ENCODE results near the gene LKAAEAR1. TPM values are rescaled to one million over a fixed set of nuclear protein-coding genes. Genes with fewer than 3 reads are reported as not detected.

LKAAEAR1 gene
- total and polyA plus RNA-seq, 2 of the 13 experiments (the other 11 are each of a cell fraction or from before 2014, with no cell fraction given) = not detected

DNA sequence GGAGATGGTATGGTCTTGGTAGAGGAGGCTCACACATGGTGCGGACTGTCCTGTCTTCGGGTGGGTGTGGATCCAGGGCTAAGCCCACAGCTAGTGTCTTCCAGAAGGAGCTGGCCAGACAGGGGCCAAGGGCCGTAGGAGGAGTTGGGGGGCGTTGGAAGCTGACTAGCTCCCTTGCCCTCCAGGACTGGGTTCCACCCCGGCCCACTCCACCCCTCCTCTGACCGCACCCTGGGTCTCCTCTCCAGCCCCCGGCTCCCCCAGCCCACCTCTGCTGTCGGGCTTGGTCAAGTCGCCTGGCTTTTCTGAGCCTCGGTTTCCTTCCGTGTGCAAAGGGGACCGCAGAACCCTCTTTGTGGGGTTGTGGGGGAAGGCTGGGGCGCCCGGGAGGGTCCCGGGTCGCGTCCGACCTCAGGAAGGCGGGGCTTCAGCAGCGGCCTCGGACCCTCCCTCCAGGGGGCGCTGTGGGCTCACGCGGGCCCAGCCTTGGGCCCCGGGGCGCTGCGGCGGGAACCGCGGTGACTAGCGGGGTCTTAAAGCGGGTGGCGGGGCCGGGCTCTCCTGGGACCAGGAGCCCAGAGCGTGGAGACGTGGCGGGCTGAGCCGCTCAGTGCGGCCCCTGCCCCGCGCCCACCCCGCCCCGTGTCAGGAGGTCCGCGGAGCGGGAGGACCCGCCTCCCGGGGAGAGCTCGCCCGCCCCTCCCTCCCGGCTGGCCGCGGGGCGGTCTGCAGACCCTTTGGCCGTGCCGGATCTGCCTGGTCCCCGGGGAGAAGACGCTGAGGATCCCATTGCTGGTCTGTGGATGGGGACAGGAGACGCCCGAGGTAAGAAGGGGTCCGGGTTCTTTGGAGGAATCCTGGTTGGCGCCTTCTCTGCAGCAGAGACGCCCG is 17.8 kb upstream of the LKAAEAR1 start (continued):
- TF ChIP-seq ZHX2 (IDR thresholded peaks at IDR 0.05; ENCODE audit: low read depth) = peak; percentile 40; the same call in 1 of the 2 replicates
- no peak for TF ChIP-seq ZHX2 (CRISPR knock-in tag; IDR thresholded peaks at IDR 0.05; ENCODE audit: borderline replicate concordance)
- no peak for TF ChIP-seq ZNF674 (CRISPR knock-in tag; IDR thresholded peaks at IDR 0.05; ENCODE audit: low read depth)
- 0 out of 2 replicates have a peak, but pooled peaks have one; percentile 64 for TF ChIP-seq ZNF784 (CRISPR knock-in tag; IDR thresholded peaks at IDR 0.05; ENCODE audit: borderline replicate concordance)
- peak; percentile 72 for TF ChIP-seq TFDP2 (CRISPR knock-in tag; IDR thresholded peaks at IDR 0.05)
- TF ChIP-seq ZNF367 (CRISPR knock-in tag; IDR thresholded peaks at IDR 0.05; ENCODE audit: borderline replicate concordance) = no peak
- no peak for TF ChIP-seq FOXO1 (CRISPR knock-in tag; IDR thresholded peaks at IDR 0.05)
- no peak for TF ChIP-seq EZH2 (conservative IDR thresholded peaks at IDR 0.05; ENCODE audit: low read depth, low read length)
- TF ChIP-seq KMT2B (CRISPR knock-in tag; IDR thresholded peaks at IDR 0.05) = no peak
- peak; percentile 39; the same call in 1 of the 2 replicates for TF ChIP-seq KDM5B (CRISPR knock-in tag; IDR thresholded peaks at IDR 0.05; ENCODE audit: borderline replicate concordance)
- TF ChIP-seq BRF2 (CRISPR knock-in tag; IDR thresholded peaks at IDR 0.05) = no peak
- no peak for TF ChIP-seq ZNF577 (CRISPR knock-in tag; IDR thresholded peaks at IDR 0.05; ENCODE audit: borderline replicate concordance, low read depth)
- TF ChIP-seq IKZF4 (CRISPR knock-in tag; IDR thresholded peaks at IDR 0.05; ENCODE audit: borderline replicate concordance, low read depth, not compliant biosample characterization) = no peak
- 0 out of 2 replicates have a peak, but pooled peaks have one; percentile 29 for TF ChIP-seq ZFY (CRISPR knock-in tag; IDR thresholded peaks at IDR 0.05)
- no peak for TF ChIP-seq CBX2 (IDR thresholded peaks at IDR 0.05; ENCODE audit: low read depth, low read length)
- no peak for TF ChIP-seq CBX2 (CRISPR knock-in tag; IDR thresholded peaks at IDR 0.05; ENCODE audit: low read depth)
- TF ChIP-seq ZNF326 (CRISPR knock-in tag; IDR thresholded peaks at IDR 0.05; ENCODE audit: borderline replicate concordance) = no peak
- no peak for TF ChIP-seq ZNF451 (CRISPR knock-in tag; IDR thresholded peaks at IDR 0.05)
- no peak for TF ChIP-seq TCF7L2 (IDR thresholded peaks at IDR 0.05; ENCODE audit: low read depth, low read length)

All from HepG2 (cell line).